IgD-negative memory B cell (primary cell): ENCODE results near the gene PIK3CB. TPM values are rescaled to one million over a fixed set of nuclear protein-coding genes. Genes with fewer than 3 reads are reported as not detected.
A peak's percentile ranks its signal among the peaks of the same experiment; 100 is the strongest.
"Not testable (repeated sequence)": the region's sequence is repeated elsewhere in the genome, so short reads cannot be mapped to it uniquely, and the experiment has no call there.

Experiments
- H3K27ac Mint-ChIP-seq, 3 donors: one replicate each; pipeline ENCODE4 v1.8.0; 2020 to 2022; ENCODE audit warnings: mild to moderate bottlenecking in 3 of 3, mixed read lengths in 3 of 3, moderate library complexity in 1 of 3
- H3K27me3 Mint-ChIP-seq: one replicate; pipeline ENCODE4 v1.8.0; 2021; ENCODE audit warnings: mixed read lengths
- H3K36me3 Mint-ChIP-seq: one replicate; pipeline ENCODE4 v1.8.0; 2020; ENCODE audit warnings: mild to moderate bottlenecking, mixed read lengths
- H3K4me1 Mint-ChIP-seq, 3 donors: one replicate each; pipeline ENCODE4 v1.8.0; 2020 to 2022; ENCODE audit warnings: mixed read lengths in 3 of 3, mild to moderate bottlenecking in 1 of 3
- H3K4me3 Mint-ChIP-seq, 4 donors: one replicate each; pipeline ENCODE4 v1.8.0; 2020 to 2022; ENCODE audit warnings: mild to moderate bottlenecking in 4 of 4, mixed read lengths in 4 of 4, moderate library complexity in 3 of 4
- H3K9me3 Mint-ChIP-seq, 3 donors: one replicate each; pipeline ENCODE4 v1.8.0; 2020 to 2021; ENCODE audit warnings: mixed read lengths in 3 of 3, mild to moderate bottlenecking in 1 of 3
- polyA plus RNA-seq: library from polyadenylated mRNA; unstranded; fragments of 300-500 nt; fragmentation: Illumina TruSeq; gene quantifications from one replicate; pipeline ENCODE4 v1.2.3, GENCODE V29; 2021

PIK3CB gene
- polyA plus RNA-seq, 1 donor from 2014 or later = 9.2 TPM

GRCh38 chr3:138856799-138857198, 22.1 kb upstream of the PIK3CB start:
- Mint-ChIP-seq H3K36me3 (no peaks in the 10 kb centered on the region), H3K4me1 (peaks cover 0 to 3% (median 0%) of the 10 kb centered on the region in 3 donors), H3K9me3 (no peaks in the 10 kb centered on the region), H3K4me3 (no peak overlapping the region), H3K27ac (no peak overlapping the region), H3K27me3 (no peaks in the 10 kb centered on the region)

DNA sequence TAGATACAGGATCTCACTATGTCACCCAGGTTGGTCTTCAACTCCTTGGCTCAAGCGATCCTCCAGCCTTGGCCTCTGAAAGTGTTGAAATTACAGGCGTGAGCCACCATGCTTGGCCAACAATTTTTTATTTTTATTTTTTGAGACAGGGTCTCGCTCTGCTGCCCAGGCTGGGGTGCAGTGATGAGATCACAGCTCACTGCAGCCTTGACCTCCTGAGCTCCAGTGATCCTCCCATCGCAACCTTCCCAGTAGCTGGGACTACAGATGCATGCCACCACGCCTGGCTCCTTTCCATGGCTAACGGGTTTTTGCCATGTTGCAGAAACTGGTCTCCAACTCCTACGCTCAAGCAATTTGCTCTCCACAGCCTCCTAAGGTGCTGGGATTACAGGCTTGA, 20.2 kb upstream of the PIK3CB start:
- Mint-ChIP-seq H3K27me3 (no peaks in the 10 kb centered on the region), H3K9me3 (no peaks in the 10 kb centered on the region), H3K4me1 (peaks cover 0 to 3% (median 0%) of the 10 kb centered on the region in 3 donors), H3K27ac (no peak overlapping the region), H3K4me3 (no peak overlapping the region), H3K36me3 (no peaks in the 10 kb centered on the region)

- Mint-ChIP-seq H3K36me3 (no peaks in the 10 kb centered on the region), H3K9me3 (no peaks in the 10 kb centered on the region), H3K27me3 (no peaks in the 10 kb centered on the region), H3K4me1 (peaks cover 0 to 3% (median 0%) of the 10 kb centered on the region in 3 donors), H3K4me3 (no peak overlapping the region), H3K27ac (no peak overlapping the region)
Observed at GRCh38 chr3:138854204-138854603, 19.5 kb upstream of the PIK3CB start.

DNA sequence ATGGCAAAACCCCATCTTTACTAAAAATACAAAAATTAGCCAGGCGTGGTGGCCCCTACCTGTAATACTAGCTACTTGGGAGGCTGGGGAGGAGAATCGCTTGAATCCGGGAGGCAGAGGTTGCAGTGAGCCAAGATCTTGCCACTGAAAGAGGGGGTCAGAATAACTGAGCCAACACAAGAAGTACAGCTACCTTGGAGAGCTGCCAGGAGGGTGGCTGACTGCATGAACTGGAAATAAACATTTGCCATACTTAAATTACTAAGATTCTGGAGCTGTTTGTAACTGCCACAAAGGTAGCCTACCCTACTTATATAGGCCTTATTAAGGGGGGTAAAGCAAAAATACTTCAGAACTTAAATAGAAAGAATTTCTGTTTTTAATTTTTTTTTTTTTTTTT, 15.4 kb upstream of the PIK3CB start:
- no peak overlapping the region for H3K4me3 Mint-ChIP-seq
- H3K27ac Mint-ChIP-seq = no peak overlapping the region
- H3K36me3 Mint-ChIP-seq = no peaks in the 10 kb centered on the region
- H3K9me3 Mint-ChIP-seq = no peaks in the 10 kb centered on the region
- no peaks in the 10 kb centered on the region for H3K4me1 Mint-ChIP-seq
- H3K27me3 Mint-ChIP-seq = no peaks in the 10 kb centered on the region

DNA sequence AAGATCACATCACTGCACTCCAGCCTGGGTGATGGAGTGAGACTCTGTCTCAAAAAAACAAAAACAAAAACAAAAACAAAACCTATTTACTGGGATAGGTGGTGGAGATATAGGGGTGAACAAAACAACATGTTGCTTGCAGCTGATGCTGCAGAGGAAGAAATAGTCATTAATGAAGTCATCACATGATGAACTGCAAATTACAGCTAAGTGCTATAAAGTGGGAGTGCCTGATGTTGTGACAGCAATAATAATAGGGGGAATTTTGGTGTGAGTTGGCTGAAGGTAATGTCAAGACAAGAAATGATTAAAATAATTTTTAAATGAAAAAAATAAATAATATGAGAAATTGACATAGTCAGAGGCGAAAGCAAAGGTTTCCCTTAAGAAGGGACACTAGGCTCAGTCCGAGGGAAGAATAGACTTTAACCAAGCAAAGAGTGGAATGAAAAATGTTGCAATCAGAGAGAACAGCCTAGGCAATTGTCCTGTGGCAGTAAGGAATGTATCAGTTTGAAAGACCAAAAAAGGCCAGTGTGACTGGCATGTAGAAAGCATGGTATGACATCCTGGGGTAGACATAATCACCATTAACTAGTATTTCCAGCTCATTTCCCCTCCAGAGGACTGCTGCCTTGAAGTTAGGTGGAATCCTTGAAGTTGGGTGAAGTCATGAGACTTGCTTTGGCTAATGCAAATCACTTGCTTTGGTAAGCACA, 14.7 kb upstream of the PIK3CB start:
- no peak overlapping the region for H3K27ac Mint-ChIP-seq
- H3K27me3 Mint-ChIP-seq = no peaks in the 10 kb centered on the region
- H3K4me1 Mint-ChIP-seq = no peaks in the 10 kb centered on the region
- H3K36me3 Mint-ChIP-seq = no peaks in the 10 kb centered on the region
- H3K4me3 Mint-ChIP-seq = no peak overlapping the region
- H3K9me3 Mint-ChIP-seq = no peaks in the 10 kb centered on the region

DNA sequence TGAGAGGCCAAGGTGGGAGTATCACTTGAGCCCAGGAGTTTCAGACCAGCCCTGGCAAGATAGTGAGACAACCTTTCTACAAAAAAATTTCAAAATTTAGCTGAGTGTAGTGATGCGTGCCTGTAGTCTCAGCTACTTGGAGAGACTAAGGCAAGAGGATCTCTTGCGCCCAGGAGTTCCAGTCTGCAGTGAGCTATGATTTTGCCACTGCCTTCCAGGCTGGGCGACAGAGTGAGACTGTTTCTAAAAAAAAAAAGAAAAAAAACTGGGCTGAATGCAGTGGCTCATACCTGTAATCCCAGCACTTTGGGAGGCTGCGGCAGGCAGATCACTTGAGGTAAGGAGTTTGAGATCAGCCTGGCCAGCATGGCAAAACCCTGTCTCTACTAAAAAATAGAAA, 14.0 kb upstream of the PIK3CB start:
- no peaks in the 10 kb centered on the region for H3K4me1 Mint-ChIP-seq
- no peak overlapping the region for H3K27ac Mint-ChIP-seq
- no peaks in the 10 kb centered on the region for H3K36me3 Mint-ChIP-seq
- no peaks in the 10 kb centered on the region for H3K27me3 Mint-ChIP-seq
- no peaks in the 10 kb centered on the region for H3K9me3 Mint-ChIP-seq
- no peak overlapping the region for H3K4me3 Mint-ChIP-seq

- not testable (repeated sequence) for H3K4me1 Mint-ChIP-seq, H3K27me3 Mint-ChIP-seq, H3K27ac Mint-ChIP-seq, H3K4me3 Mint-ChIP-seq, H3K36me3 Mint-ChIP-seq, H3K9me3 Mint-ChIP-seq
Observed at GRCh38 chr3:138846824-138847223, 12.1 kb upstream of the PIK3CB start.

GRCh38 chr3:138846262-138846791, 11.6 kb upstream of the PIK3CB start:
- Mint-ChIP-seq H3K4me3 (no peak overlapping the region), H3K9me3 (no peaks in the 10 kb centered on the region), H3K36me3 (no peaks in the 10 kb centered on the region), H3K4me1 (peaks cover 3 to 6% (median 4%) of the 10 kb centered on the region in 3 donors), H3K27me3 (no peaks in the 10 kb centered on the region), H3K27ac (no peak overlapping the region)

GRCh38 chr3:138845771-138846173, 11.0 kb upstream of the PIK3CB start:
- Mint-ChIP-seq H3K9me3 (no peaks in the 10 kb centered on the region), H3K4me1 (peaks cover 3 to 6% (median 4%) of the 10 kb centered on the region in 3 donors), H3K36me3 (no peaks in the 10 kb centered on the region), H3K27ac (no peak overlapping the region), H3K4me3 (no peak overlapping the region), H3K27me3 (no peaks in the 10 kb centered on the region)

DNA sequence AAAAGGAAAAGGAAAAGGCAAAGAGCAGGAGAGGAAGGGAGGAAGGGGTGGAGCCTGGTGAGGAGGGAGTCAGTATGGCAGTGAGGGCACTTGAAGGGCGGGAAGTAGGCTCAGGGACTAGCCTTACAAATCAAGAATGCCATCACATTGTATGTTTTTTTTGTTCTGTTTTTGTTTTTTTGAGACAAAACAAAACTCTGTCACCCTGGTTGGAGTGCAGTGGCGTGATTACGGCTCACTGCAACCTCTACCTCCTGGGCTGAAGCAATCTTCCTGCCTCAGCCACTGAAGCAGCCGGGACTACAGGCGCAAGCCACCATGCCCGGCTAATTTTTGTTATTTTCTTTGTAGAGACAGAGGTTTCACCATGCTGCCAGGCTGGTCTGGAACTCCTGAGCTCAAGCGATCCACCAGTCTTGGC, 10.5 kb upstream of the PIK3CB start:
- Mint-ChIP-seq H3K4me3 (no peak overlapping the region), H3K27ac (no peak overlapping the region), H3K9me3 (no peaks in the 10 kb centered on the region), H3K36me3 (no peaks in the 10 kb centered on the region), H3K27me3 (no peaks in the 10 kb centered on the region), H3K4me1 (peaks cover 3 to 6% (median 4%) of the 10 kb centered on the region in 3 donors)

DNA sequence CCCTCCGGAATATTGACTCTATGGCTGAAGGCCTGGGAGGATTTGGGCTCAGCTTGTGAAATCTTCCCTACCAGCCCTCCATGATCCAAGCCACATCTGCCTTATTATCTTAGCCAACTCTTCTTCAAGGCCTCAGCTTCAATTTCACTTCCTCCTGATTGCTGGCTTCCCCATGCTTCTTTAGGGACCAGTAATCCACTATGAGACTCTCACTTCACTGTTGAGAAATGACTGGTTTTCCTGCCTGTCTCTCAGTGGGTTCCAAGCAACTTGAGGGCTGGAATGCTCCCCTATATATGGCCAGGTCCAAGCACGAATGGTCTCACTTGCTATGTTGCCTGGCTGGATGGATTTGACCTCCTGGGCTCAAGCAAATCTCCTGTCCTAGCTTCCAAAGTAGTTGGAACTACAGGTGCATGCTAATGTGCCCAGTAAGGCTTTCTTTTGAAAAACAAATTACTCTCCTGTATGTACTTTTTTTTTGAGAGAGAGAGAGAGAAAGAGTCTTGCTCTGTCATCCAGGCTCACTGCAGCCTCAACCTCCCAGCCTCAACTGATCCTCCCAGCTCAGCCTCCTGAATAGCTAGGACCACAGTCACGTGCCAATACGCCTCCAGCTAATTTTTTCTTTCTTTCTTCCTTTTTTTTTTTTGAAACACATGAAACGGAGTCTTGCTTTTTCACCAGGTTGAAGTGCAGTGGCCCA, 7.9 kb upstream of the PIK3CB start:
- peak overlapping the region in 2 of 3 donors; percentile 18 to 73 for H3K27ac Mint-ChIP-seq
- peak overlapping the region in 1 of 4 donors; percentile 69 for H3K4me3 Mint-ChIP-seq
- no peaks in the 10 kb centered on the region for H3K9me3 Mint-ChIP-seq
- H3K27me3 Mint-ChIP-seq = no peaks in the 10 kb centered on the region
- peaks cover 4 to 6% (median 5%) of the 10 kb centered on the region in 3 donors for H3K4me1 Mint-ChIP-seq
- no peaks in the 10 kb centered on the region for H3K36me3 Mint-ChIP-seq

GRCh38 chr3:138838385-138838784, 3.7 kb upstream of the PIK3CB start:
- H3K9me3 Mint-ChIP-seq, H3K36me3 Mint-ChIP-seq, H3K27ac Mint-ChIP-seq, H3K27me3 Mint-ChIP-seq: not testable (repeated sequence)
- peak overlapping the region in 2 of 4 donors; percentile 35 to 45 for H3K4me3 Mint-ChIP-seq
- H3K4me1 Mint-ChIP-seq = peaks cover 15 to 19% (median 15%) of the 10 kb centered on the region in 3 donors

- H3K9me3 Mint-ChIP-seq, H3K36me3 Mint-ChIP-seq, H3K27me3 Mint-ChIP-seq: not testable (repeated sequence)
- Mint-ChIP-seq H3K4me3 (peak overlapping the region in 2 of 4 donors; percentile 32 to 93), H3K27ac (peak overlapping the region in 2 of 3 donors; percentile 87 to 97), H3K4me1 (peaks cover 14 to 22% (median 21%) of the 10 kb centered on the region in 3 donors)
Observed at GRCh38 chr3:138835846-138836245, 1.1 kb upstream of the PIK3CB start.

DNA sequence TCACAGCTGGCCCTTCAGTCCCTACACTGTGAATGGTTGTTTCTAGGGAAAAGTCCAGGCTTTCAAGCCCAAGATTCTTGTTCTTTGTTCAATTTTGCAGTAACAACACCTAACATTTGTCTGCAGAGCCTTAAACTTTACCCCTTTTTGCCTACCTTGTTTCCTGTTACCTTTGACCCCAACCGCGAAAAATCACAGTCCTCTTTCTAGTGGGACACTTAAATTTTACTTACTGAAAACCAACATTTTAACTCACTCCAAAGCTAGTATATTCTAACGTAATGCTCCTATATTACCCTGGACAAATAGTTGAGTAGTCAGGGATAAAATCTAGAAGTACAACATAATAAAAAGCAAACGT, 649 bp upstream of the PIK3CB start:
- Mint-ChIP-seq H3K27ac (peak overlapping the region; percentile 87 to 97 (median 95)), H3K9me3 (no peaks in the 10 kb centered on the region), H3K36me3 (no peaks in the 10 kb centered on the region), H3K27me3 (no peaks in the 10 kb centered on the region), H3K4me1 (peaks cover 14 to 22% (median 21%) of the 10 kb centered on the region in 3 donors), H3K4me3 (peak overlapping the region; percentile 86 to 99 (median 94))

- H3K4me1 Mint-ChIP-seq = peaks cover 16 to 27% (median 26%) of the 10 kb centered on the region in 3 donors
- peak overlapping the region in 2 of 3 donors; percentile 87 to 97 for H3K27ac Mint-ChIP-seq
- H3K36me3 Mint-ChIP-seq = peaks cover 2% of the 10 kb centered on the region
- H3K4me3 Mint-ChIP-seq = peak overlapping the region; percentile 86 to 93 (median 89)
- no peaks in the 10 kb centered on the region for H3K9me3 Mint-ChIP-seq
- H3K27me3 Mint-ChIP-seq = no peaks in the 10 kb centered on the region
Observed at GRCh38 chr3:138833899-138834595, 681 bp downstream of the PIK3CB start.
